NCI-H69 (cell line): ENCODE data around the gene ZMIZ1.

Source experiments
- DNase-seq: peaks from one replicate; lab custom pipeline; 2025; lab: John Stamatoyannopoulos, UW

ZMIZ1 gene

GRCh38 chr10:79342811-79343561 is 274.2 kb downstream of the ZMIZ1 start:
- DNase-seq: no peak

- DNase-seq: peak; percentile 66
These were observed 275.9 kb downstream of the ZMIZ1 start for GRCh38 chr10:79344502-79345195.

GRCh38 chr10:79345241-79346011 is 276.7 kb downstream of the ZMIZ1 start:
- DNase-seq: no peak

GRCh38 chr10:79346012-79346340 is 277.2 kb downstream of the ZMIZ1 start:
- no peak for DNase-seq

GRCh38 chr10:79346388-79347225 is 277.8 kb downstream of the ZMIZ1 start:
- DNase-seq: peak; percentile 45

- peak; percentile 93 for DNase-seq
These were observed 278.6 kb downstream of the ZMIZ1 start, which contains the start of gene PPIF for GRCh38 chr10:79347226-79347893. PPIF (plus strand) TSS chr10:79347469; CDS start chr10:79347549, 80 bp downstream.

GRCh38 chr10:79347894-79348639 is 279.3 kb downstream of the ZMIZ1 start:
- peak; percentile 51 for DNase-seq

- DNase-seq: no peak
These were observed 279.8 kb downstream of the ZMIZ1 start for GRCh38 chr10:79348640-79348988.

GRCh38 chr10:79349072-79349491 is 280.3 kb downstream of the ZMIZ1 start:
- DNase-seq: no peak

- DNase-seq: no peak
These were observed 281.1 kb downstream of the ZMIZ1 start for GRCh38 chr10:79349766-79350406.

- DNase-seq: no peak
These were observed 281.8 kb downstream of the ZMIZ1 start for GRCh38 chr10:79350407-79351154.

- no peak for DNase-seq
These were observed 282.6 kb downstream of the ZMIZ1 start for GRCh38 chr10:79351332-79351731.

- DNase-seq: no peak
These were observed 283.5 kb downstream of the ZMIZ1 start for GRCh38 chr10:79352035-79352877.

- no peak for DNase-seq
These were observed 284.2 kb downstream of the ZMIZ1 start for GRCh38 chr10:79353000-79353406.

GRCh38 chr10:79353726-79354125 is 285.0 kb downstream of the ZMIZ1 start:
- DNase-seq: no peak

GRCh38 chr10:79354141-79354540 is 285.4 kb downstream of the ZMIZ1 start:
- no peak for DNase-seq

- DNase-seq: no peak
These were observed 285.8 kb downstream of the ZMIZ1 start for GRCh38 chr10:79354615-79355014.

- DNase-seq: no peak
These were observed 286.8 kb downstream of the ZMIZ1 start for GRCh38 chr10:79355420-79356017.
